ENCODE results near the gene VPS25.
A peak's percentile ranks its signal among the peaks of the same experiment; 100 is the strongest.

Gene VPS25

DNA sequence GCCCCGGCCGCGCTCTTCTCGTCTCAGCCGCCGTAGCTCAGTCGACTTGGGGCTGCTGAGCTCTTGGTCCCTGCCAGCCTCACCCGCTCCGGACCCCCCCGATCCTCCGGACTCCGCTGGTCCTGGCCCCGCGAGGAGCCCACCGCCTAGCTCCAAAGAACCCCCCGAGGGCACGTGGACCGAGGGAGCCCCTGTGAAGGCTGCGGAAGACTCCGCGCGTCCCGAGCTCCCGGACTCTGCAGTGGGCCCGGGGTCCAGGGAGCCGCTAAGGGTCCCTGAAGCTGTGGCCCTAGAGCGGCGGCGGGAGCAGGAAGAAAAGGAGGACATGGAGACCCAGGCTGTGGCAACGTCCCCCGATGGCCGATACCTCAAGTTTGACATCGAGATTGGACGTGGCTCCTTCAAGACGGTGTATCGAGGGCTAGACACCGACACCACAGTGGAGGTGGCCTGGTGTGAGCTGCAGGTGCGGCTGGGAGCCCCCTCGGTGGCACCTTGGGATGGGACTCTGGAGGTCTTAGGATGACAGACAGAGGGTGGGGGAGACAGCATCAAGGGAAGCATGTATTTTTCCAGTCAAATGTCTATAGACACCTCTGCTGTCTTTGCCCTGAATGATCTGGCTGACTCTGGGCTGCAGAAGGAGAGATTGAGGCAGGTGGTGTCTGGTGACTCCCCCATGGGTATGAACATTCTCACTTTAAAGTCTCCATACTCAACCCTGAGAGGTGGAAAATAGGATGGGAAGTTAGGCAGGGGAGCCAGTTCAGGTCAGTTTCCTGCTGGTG lies 7.8 kb downstream of the VPS25 start:
- peak overlapping the region; percentile 64 for H3K4me3 ChIP-seq (ENCODE audit: control insufficient read depth, low read depth, low read length)
- no peak for DNase-seq (ENCODE audit: low read depth)
- no peak for TF ChIP-seq CTCF (conservative IDR thresholded peaks at IDR 0.05; ENCODE audit: control insufficient read depth, insufficient read depth, low read depth, low read length)

DNA sequence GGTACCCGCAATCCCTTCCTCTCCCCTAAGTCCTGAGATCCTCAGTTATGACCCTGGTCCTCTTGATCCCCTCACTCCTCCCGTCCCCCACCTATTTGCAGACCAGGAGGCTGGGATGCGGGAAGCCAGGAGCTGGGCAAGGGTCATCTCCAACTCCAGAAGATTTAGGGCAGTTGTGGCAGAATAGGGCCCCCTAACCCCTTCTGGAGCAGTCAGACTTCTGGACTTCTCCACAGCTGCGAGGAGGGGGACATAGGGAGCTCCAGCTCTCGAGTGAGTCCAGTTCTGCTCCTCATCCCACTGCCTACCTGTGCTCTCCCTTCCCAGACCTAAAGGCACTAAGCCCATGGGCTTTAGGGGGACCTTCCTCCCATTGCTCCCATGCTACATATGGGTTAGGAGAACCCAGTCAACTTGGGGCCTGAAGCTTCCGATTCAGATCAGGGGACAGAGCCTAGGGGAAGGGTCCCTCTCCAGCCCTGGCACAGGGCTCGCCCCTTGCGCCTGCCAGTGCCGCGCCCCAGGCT lies 8.5 kb downstream of the VPS25 start:
- no peak for DNase-seq (ENCODE audit: low read depth)
- H3K4me3 ChIP-seq (ENCODE audit: control insufficient read depth, low read depth, low read length): peak overlapping the region; percentile 64
- TF ChIP-seq CTCF (conservative IDR thresholded peaks at IDR 0.05; ENCODE audit: control insufficient read depth, insufficient read depth, low read depth, low read length): no peak

GRCh38 chr17:42782166-42783061 lies 9.2 kb downstream of the VPS25 start:
- no peak for DNase-seq (ENCODE audit: low read depth)
- TF ChIP-seq CTCF (conservative IDR thresholded peaks at IDR 0.05; ENCODE audit: control insufficient read depth, insufficient read depth, low read depth, low read length): no peak
- peak overlapping the region; percentile 64 for H3K4me3 ChIP-seq (ENCODE audit: control insufficient read depth, low read depth, low read length)

DNA sequence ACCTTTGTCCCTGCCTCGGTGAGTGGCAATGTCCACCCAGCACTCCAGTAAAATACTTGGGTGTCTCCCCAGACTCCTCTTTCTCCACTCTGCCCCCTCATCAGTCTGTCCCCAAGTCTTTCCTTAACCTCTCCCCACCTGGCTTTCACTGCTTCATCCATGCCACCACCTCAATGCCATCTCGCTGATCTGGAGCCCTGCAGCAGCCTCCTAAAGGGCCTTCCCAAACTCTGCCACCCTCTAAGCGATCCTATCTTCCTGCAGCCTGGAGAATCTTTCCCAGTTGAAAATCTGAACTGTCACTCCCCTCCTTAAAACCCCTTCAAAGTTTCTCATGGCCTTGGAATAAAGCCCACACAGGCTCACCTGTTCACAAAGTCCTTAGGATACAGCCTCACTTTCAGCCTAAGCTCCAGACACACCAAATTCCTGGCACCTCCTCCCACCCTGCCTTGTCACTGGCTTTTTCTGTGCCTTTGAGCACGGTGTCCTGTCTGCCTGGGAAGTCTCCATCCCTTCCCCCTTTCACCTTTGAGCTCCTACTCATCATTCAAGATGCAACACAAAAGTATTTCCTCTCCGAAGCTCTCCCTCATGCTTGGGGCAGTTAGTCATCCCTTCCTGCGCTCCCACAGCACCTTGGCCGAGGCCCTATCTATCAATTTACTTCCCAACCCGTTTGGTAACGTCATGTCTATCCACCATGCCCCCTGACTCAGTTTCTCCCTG lies 10.0 kb downstream of the VPS25 start:
- peak overlapping the region; percentile 64 for H3K4me3 ChIP-seq (ENCODE audit: control insufficient read depth, low read depth, low read length)
- no peak for TF ChIP-seq CTCF (conservative IDR thresholded peaks at IDR 0.05; ENCODE audit: control insufficient read depth, insufficient read depth, low read depth, low read length)
- DNase-seq (ENCODE audit: low read depth): peak; percentile 75

GRCh38 chr17:42783791-42784138 lies 10.5 kb downstream of the VPS25 start:
- no peak for TF ChIP-seq CTCF (conservative IDR thresholded peaks at IDR 0.05; ENCODE audit: control insufficient read depth, insufficient read depth, low read depth, low read length)
- no peak overlapping the region for H3K4me3 ChIP-seq (ENCODE audit: control insufficient read depth, low read depth, low read length)
- no peak for DNase-seq (ENCODE audit: low read depth)

DNA sequence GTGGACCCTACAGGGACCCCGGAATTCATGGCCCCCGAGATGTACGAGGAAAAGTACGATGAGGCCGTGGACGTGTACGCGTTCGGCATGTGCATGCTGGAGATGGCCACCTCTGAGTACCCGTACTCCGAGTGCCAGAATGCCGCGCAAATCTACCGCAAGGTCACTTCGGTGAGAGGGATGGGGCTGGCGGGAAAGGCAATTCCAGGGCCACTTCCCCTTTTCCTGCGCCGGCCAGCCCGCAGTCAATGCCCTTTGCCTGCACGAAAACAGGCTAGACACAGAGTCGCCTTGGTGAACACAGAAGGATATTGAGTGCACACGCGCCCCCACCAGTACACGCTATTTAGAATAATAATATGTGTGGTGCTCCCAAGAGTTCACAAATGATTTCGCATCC lies 11.2 kb downstream of the VPS25 start:
- TF ChIP-seq CTCF (conservative IDR thresholded peaks at IDR 0.05; ENCODE audit: control insufficient read depth, insufficient read depth, low read depth, low read length): no peak
- DNase-seq (ENCODE audit: low read depth): no peak
- H3K4me3 ChIP-seq (ENCODE audit: control insufficient read depth, low read depth, low read length): no peak overlapping the region

Data from fibroblast of mammary gland (primary cell).